Measurements from ENCODE around the gene BAD.

DNA sequence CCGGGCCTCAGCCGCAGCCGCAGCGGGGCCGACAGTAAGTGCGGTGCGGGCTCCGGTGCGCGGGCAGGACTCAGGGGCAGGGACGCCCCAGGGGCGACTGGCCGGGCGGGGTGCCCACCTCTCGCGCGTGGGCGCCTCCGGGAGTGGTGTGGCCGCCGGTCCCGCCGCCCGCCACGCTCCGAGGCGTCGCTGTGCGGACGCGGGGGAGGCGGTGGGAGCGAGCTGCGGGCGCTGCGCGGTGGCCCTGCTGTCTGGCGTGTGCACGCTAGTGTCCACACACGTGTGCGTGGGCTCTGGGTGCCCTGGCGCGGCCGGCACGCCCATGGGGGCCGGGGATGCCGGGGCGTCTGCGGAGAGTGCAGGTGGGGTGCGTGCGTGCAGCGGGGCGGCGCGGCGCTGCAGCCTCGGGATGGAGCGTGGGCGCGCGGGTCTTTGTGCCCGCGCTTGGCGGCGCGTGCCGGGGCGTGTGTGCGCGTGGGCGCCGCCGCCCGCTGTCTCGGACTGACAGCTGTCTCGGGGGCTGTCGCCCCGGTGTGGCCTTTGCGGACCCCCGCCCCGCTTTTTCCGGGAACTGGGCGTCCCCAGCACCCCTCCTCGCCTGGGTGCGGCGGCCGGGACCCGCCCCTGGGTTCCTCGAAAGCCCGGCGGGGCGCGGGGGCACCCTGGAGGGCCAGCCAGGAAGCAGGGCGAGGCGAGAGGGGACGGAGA is 7.4 kb upstream of the BAD start:
- TF ChIP-seq, protein P1, sequence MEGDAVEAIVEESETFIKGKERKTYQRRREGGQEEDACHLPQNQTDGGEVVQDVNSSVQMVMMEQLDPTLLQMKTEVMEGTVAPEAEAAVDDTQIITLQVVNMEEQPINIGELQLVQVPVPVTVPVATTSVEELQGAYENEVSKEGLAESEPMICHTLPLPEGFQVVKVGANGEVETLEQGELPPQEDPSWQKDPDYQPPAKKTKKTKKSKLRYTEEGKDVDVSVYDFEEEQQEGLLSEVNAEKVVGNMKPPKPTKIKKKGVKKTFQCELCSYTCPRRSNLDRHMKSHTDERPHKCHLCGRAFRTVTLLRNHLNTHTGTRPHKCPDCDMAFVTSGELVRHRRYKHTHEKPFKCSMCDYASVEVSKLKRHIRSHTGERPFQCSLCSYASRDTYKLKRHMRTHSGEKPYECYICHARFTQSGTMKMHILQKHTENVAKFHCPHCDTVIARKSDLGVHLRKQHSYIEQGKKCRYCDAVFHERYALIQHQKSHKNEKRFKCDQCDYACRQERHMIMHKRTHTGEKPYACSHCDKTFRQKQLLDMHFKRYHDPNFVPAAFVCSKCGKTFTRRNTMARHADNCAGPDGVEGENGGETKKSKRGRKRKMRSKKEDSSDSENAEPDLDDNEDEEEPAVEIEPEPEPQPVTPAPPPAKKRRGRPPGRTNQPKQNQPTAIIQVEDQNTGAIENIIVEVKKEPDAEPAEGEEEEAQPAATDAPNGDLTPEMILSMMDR (IDR thresholded peaks at IDR 0.05): no peak
- TF ChIP-seq POLR2A (IDR thresholded peaks at IDR 0.05) (no peak), POLR2AphosphoS5 (IDR thresholded peaks at IDR 0.05) (no peak), EP300 (IDR thresholded peaks at IDR 0.05; ENCODE audit: low read depth) (no peak)

Measured in transverse colon (tissue), 4 donors.